ENCODE data around the gene SRSF12. TPM values are rescaled to one million over a fixed set of nuclear protein-coding genes. Genes with fewer than 3 reads are reported as not detected.

Gene SRSF12
- total and polyA plus RNA-seq, 2 donors (not counting 3 experiments of a cell fraction or from before 2014, with no cell fraction given): 0.07 to 0.18 TPM

DNA sequence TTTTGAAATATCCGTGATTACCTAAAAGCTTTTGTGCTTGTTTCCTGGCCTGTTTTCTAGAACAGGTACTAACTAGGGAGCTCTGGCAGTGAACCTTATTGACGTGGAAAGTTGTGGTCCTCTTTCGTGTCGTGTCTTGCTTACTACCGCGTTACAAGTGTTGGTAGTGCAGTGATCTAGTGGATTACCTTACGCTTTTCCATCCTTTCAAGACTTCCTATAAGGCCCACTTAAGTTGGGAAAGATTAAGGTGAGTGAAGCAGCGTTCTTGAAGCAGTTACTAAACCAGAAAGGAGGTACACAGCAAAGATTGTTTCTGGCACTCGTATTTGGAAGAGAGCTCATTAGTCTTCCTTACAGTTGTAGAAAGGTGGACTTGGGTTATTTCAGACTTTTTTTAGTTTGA is 35.4 kb downstream of the SRSF12 start:
- CTCF ChIA-PET: interaction anchor here (1.0 to 1.5 kb wide), 2 partner anchors 99 to 100 kb away, joined by 3 to 4 read pairs; no protein-coding TSS in a partner anchor
- POLR2A ChIA-PET: interaction anchor here (0.7 kb wide), 1 partner anchor 125 kb away, joined by 3 read pairs; no protein-coding TSS in a partner anchor

DNA sequence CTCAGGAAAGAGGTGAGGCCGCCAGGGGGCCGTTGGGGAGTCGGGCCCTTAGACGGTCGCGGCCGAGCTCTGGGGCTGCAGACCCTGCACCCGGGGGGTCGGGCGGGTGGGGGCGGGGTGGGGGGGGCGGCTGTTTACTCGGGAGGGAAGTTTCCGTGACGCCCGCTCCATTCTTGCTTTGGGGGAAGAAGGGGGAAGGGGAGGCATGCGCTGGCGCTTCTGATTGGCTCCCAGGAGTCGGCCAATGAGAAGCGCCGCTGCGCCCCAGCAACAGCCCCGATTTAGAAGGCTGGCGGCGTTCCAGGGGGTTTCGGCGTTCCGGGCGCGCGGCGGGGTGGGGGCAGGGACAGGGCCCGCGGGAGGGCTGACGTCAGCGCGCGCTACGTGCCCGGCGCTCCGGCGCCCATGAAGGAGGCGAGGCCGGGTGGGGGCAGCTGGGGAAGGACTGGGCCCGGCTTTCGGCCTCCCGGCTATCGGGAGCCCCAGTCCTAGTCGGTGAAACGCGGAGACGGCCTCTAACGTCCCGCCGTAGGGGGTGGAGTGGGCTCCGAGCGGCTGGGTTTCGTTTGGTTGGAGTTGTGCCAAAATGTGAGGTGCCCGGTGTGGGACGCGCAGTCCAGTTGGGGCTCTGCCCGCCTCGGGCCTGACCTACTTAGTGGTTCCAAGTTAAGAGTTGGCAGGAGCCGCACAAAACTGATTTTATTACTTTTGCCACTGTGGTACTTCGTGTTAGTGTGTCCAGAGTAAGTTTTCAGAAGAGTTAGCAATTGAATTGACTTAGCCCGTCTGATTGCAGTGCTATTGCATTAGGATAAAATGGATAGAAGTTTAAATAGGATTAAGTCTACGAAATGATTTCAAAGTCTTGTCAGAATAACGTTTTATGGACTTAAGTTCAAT is 36.2 kb downstream of the SRSF12 start:
- CTCF ChIA-PET: interaction anchor here (0.6 kb wide), 1 partner anchor 253 kb away, joined by 3 read pairs; no protein-coding TSS in a partner anchor
- dilution Hi-C loops (cut with MboI; ENCODE audit: extremely low pct_ligation_motif_present, low sequenced_read_pairs): no loop called here
- POLR2A ChIA-PET: interaction anchor here (0.6 to 1.4 kb wide), 6 partner anchors 11 to 748 kb away, joined by 3 to 7 read pairs (median 5); partner anchors contain the start of genes CASP8AP2 and PM20D2
- Histone ChIP-seq H3K27me3 (ENCODE audit: control insufficient read depth in 2 of 2, insufficient read depth in 2 of 2, low read length in 2 of 2) (no peaks in the 10 kb centered on the region), H3K4me3 (replicated peaks in 1 of 3; ENCODE audit: insufficient read depth in 1 of 3, low read depth in 1 of 3, low read length in 3 of 3) (peak overlapping the region; percentile 89 to 97 (median 94)), H3K9me1 (replicated peaks; ENCODE audit: control insufficient read depth, extremely low read depth, insufficient read depth, low read length) (no peaks in the 10 kb centered on the region), H3K4me1 (ENCODE audit: control insufficient read depth, extremely low read depth, insufficient read depth, low read length) (peaks cover 11% of the 10 kb centered on the region), H3K36me3 (ENCODE audit: control insufficient read depth in 2 of 2, extremely low read depth in 1 of 2, insufficient read depth in 2 of 2, low read length in 2 of 2) (peaks cover 8 to 12% of the 10 kb centered on the region in 2 experiments), H3K4me2 (ENCODE audit: insufficient read depth, low read length) (peak overlapping the region; percentile 93), H2AFZ (ENCODE audit: low read depth, low read length) (peak overlapping the region; percentile 55), H4K20me1 (replicated peaks; ENCODE audit: control insufficient read depth, extremely low read depth, insufficient read depth, low read length) (peaks cover 11% of the 10 kb centered on the region), H3K27ac (ENCODE audit: insufficient read depth, low read depth, low read length) (peak overlapping the region; percentile 92), H3K9me3 (replicated peaks; ENCODE audit: control insufficient read depth, insufficient read depth, low read length) (no peaks in the 10 kb centered on the region), H3K79me2 (ENCODE audit: control insufficient read depth, insufficient read depth, low read length) (peaks cover 21% of the 10 kb centered on the region), H3K9ac (replicated peaks; ENCODE audit: extremely low read depth, insufficient read depth, low read length) (peak overlapping the region; percentile 95)
- TF ChIP-seq JUN (IDR thresholded peaks at IDR 0.05; ENCODE audit: borderline replicate concordance, insufficient read depth, insufficient read length, low read depth) (no peak), FOS (IDR thresholded peaks at IDR 0.05; ENCODE audit: borderline replicate concordance, insufficient read depth, low read length) (peak; percentile 27), POLR2AphosphoS5 (IDR thresholded peaks at IDR 0.05; ENCODE audit: insufficient read depth, low read depth, low read length) (peak; percentile 98), GATA2 (IDR thresholded peaks at IDR 0.05; ENCODE audit: insufficient read depth, insufficient read length, low read depth, low read length) (no peak), POLR2A (IDR thresholded peaks at IDR 0.05; ENCODE audit: low read depth, low read length) (peak; percentile 89)
- FAIRE-seq (peak; percentile 86), DNase-seq (ENCODE audit: low read depth, low spot score) (peak; percentile 97)
- no TSS peak for BruUV-seq (replicated peaks)
- intact Hi-C loops (cut with micrococcal nuclease): loop anchor here (1.0 to 10.0 kb wide), 7 partner anchors 41 to 1927 kb away; partner anchors contain the start of genes LYRM2, UBE2J1 and ZNF292

More for the DNA sequence above, 35.4 kb downstream of the SRSF12 start:
- H3K36me3 ChIP-seq (ENCODE audit: control insufficient read depth in 2 of 2, extremely low read depth in 1 of 2, insufficient read depth in 2 of 2, low read length in 2 of 2): peaks cover 8 to 12% of the 10 kb centered on the region in 2 experiments
- H4K20me1 ChIP-seq (replicated peaks; ENCODE audit: control insufficient read depth, extremely low read depth, insufficient read depth, low read length): peaks cover 11% of the 10 kb centered on the region
- H3K9me3 ChIP-seq (replicated peaks; ENCODE audit: control insufficient read depth, insufficient read depth, low read length): no peaks in the 10 kb centered on the region
- H3K27me3 ChIP-seq (ENCODE audit: control insufficient read depth in 2 of 2, insufficient read depth in 2 of 2, low read length in 2 of 2): no peaks in the 10 kb centered on the region
- H3K4me3 ChIP-seq (replicated peaks in 1 of 3; ENCODE audit: insufficient read depth in 1 of 3, low read depth in 1 of 3, low read length in 3 of 3): peak overlapping the region; percentile 89 to 97 (median 94)
- BruUV-seq (replicated peaks): no TSS peak
- no peaks in the 10 kb centered on the region for H3K9me1 ChIP-seq (replicated peaks; ENCODE audit: control insufficient read depth, extremely low read depth, insufficient read depth, low read length)
- peak overlapping the region; percentile 93 for H3K4me2 ChIP-seq (ENCODE audit: insufficient read depth, low read length)
- peak; percentile 62 for FAIRE-seq
- intact Hi-C loops (cut with micrococcal nuclease) (loop anchor here (5.0 to 10.0 kb wide), 2 partner anchors 1135 to 1928 kb away; partner anchors contain the start of gene ZNF292), dilution Hi-C loops (cut with MboI; ENCODE audit: extremely low pct_ligation_motif_present, low sequenced_read_pairs) (no loop called here)
- TF ChIP-seq POLR2AphosphoS5 (IDR thresholded peaks at IDR 0.05; ENCODE audit: insufficient read depth, low read depth, low read length): no peak
- peak overlapping the region; percentile 92 for H3K27ac ChIP-seq (ENCODE audit: insufficient read depth, low read depth, low read length)
- peak overlapping the region; percentile 95 for H3K9ac ChIP-seq (replicated peaks; ENCODE audit: extremely low read depth, insufficient read depth, low read length)
- H2AFZ ChIP-seq (ENCODE audit: low read depth, low read length): no peak overlapping the region
- DNase-seq (ENCODE audit: low read depth, low spot score): peak; percentile 41
- peaks cover 11% of the 10 kb centered on the region for H3K4me1 ChIP-seq (ENCODE audit: control insufficient read depth, extremely low read depth, insufficient read depth, low read length)
- peaks cover 21% of the 10 kb centered on the region for H3K79me2 ChIP-seq (ENCODE audit: control insufficient read depth, insufficient read depth, low read length)

Data from endothelial cell of umbilical vein (primary cell).